ENCODE data around the gene TDRD6.

GRCh38 chr6:46689657-46690056 is 2.0 kb downstream of the TDRD6 start:
- TF ChIP-seq EZH2 (IDR thresholded peaks at IDR 0.05; ENCODE audit: low read length, missing control alignments) (no peak), CTCF (conservative IDR thresholded peaks at IDR 0.05 in 1 of 2, IDR thresholded peaks at IDR 0.05 in 1 of 2; ENCODE audit: low read depth in 1 of 2, low read length in 2 of 2) (no peak)
